Vagina (tissue), 2 donors: ENCODE data around the gene DPH3.

Experiments used
- CTCF ChIP-seq, 3 experiments: fragments of 450-650 bp in 2 of 3; fragments of 200-600 bp in 1 of 3; sonication (generic) in 1 of 3; IDR thresholded peaks; one replicate each; pipeline ENCODE4 v1.5.1; 2017 to 2019; ENCODE audit warnings: antibody characterized with exemption in 3 of 3, mild to moderate bottlenecking in 2 of 3, moderate library complexity in 2 of 3
- POLR2A ChIP-seq, 2 donors: fragments of 450-650 bp; IDR thresholded peaks; one replicate each; pipeline ENCODE4 v1.6.1; 2017; ENCODE audit warnings: antibody characterized with exemption in 2 of 2, mild to moderate bottlenecking in 2 of 2, moderate library complexity in 2 of 2
- POLR2AphosphoS5 ChIP-seq, 2 donors: sonication (generic); formaldehyde crosslinking; IDR thresholded peaks; one replicate each; pipeline ENCODE4 v1.9.0; 2017; ENCODE audit warnings: antibody characterized with exemption in 2 of 2, mild to moderate bottlenecking in 2 of 2, low read depth in 1 of 2; ENCODE audit not compliant: insufficient read depth in 1 of 2

GRCh38 chr3:16240229-16241023 is 24.3 kb downstream of the DPH3 start:
- no peak for TF ChIP-seq CTCF (IDR thresholded peaks at IDR 0.05)
- no peak for TF ChIP-seq POLR2A (IDR thresholded peaks at IDR 0.05)
- peak; percentile 35 to 71 for TF ChIP-seq POLR2AphosphoS5 (IDR thresholded peaks at IDR 0.05; ENCODE audit: insufficient read depth in 1 of 2, low read depth in 1 of 2)
